Astrocyte (in vitro differentiated cells and primary cell): ENCODE results near the gene MRPS18A. TPM values are rescaled to one million over a fixed set of nuclear protein-coding genes. Genes with fewer than 3 reads are reported as not detected.

Experiments used
- DNase-seq: peaks from one replicate; pipeline ENCODE4 v3.0.0-alpha.2; 2010; ENCODE audit warnings: low read depth
- FAIRE-seq: peaks from 2 replicates; lab custom pipeline; 2011; peaks lifted over from hg19 to GRCh38; lab: Jason Lieb, UNC
- H2AFZ ChIP-seq: 2 replicates; pipeline ENCODE4 v1.6.0; 2012; ENCODE audit warnings: low read depth, low read length, inconsistent platforms
- H3K27ac ChIP-seq: 2 replicates; pipeline ENCODE4 v1.5.1; 2011; ENCODE audit warnings: low read depth, low read length, inconsistent platforms
- H3K27me3 ChIP-seq: 2 replicates; pipeline ENCODE4 v1.6.0; 2011; ENCODE audit warnings: low read length, inconsistent platforms; ENCODE audit not compliant: insufficient read depth
- H3K36me3 ChIP-seq: 2 replicates; pipeline ENCODE4 v1.5.1; 2011; ENCODE audit warnings: low read length, inconsistent platforms; ENCODE audit not compliant: insufficient read depth
- H3K4me1 ChIP-seq: 2 replicates; pipeline ENCODE4 v1.5.1; 2011; ENCODE audit warnings: low read length, inconsistent platforms; ENCODE audit not compliant: insufficient read depth
- H3K4me2 ChIP-seq: 2 replicates; pipeline ENCODE4 v1.6.0; 2012; ENCODE audit warnings: low read length, inconsistent platforms
- H3K4me3 ChIP-seq: 2 replicates; pipeline ENCODE4 v1.5.1; 2011; ENCODE audit warnings: low read depth, mild to moderate bottlenecking, low read length, inconsistent platforms; ENCODE audit not compliant: insufficient read depth
- H3K79me2 ChIP-seq: 2 replicates; pipeline ENCODE4 v1.6.0; 2012; ENCODE audit warnings: mild to moderate bottlenecking, low read length, inconsistent platforms; ENCODE audit not compliant: insufficient read depth
- H3K9ac ChIP-seq: 2 replicates; pipeline ENCODE4 v1.6.0; 2012; ENCODE audit warnings: mild to moderate bottlenecking, low read length, inconsistent platforms
- H3K9me3 ChIP-seq: 2 replicates; pipeline ENCODE4 v1.5.1; 2012; ENCODE audit warnings: low read depth, mild to moderate bottlenecking, low read length, inconsistent platforms; ENCODE audit not compliant: insufficient read depth
- H4K20me1 ChIP-seq: 2 replicates; pipeline ENCODE4 v1.6.0; 2012; ENCODE audit warnings: low read length, inconsistent platforms; ENCODE audit not compliant: insufficient read depth
- H3K27ac Mint-ChIP-seq: one replicate; pipeline ENCODE4 v1.8.0; 2021; ENCODE audit warnings: mild to moderate bottlenecking, mixed read lengths; ENCODE audit not compliant: unreplicated experiment
- H3K27me3 Mint-ChIP-seq: one replicate; pipeline ENCODE4 v1.8.0; 2021; ENCODE audit warnings: low read depth, mixed read lengths; ENCODE audit not compliant: unreplicated experiment
- H3K36me3 Mint-ChIP-seq: one replicate; pipeline ENCODE4 v1.8.0; 2021; ENCODE audit warnings: low read depth, mixed read lengths; ENCODE audit not compliant: unreplicated experiment
- H3K4me1 Mint-ChIP-seq: one replicate; pipeline ENCODE4 v1.8.0; 2021; ENCODE audit warnings: low read depth, mixed read lengths; ENCODE audit not compliant: unreplicated experiment
- H3K4me3 Mint-ChIP-seq: one replicate; pipeline ENCODE4 v1.8.0; 2021; ENCODE audit warnings: mild to moderate bottlenecking, moderate library complexity, mixed read lengths; ENCODE audit not compliant: unreplicated experiment
- H3K9me3 Mint-ChIP-seq: one replicate; pipeline ENCODE4 v1.8.0; 2021; ENCODE audit warnings: mild to moderate bottlenecking, mixed read lengths; ENCODE audit not compliant: unreplicated experiment
- EZH2 ChIP-seq: IDR thresholded peaks from 2 replicates; pipeline ENCODE4 v1.6.1; 2012; ENCODE audit warnings: mild to moderate bottlenecking, low read length, inconsistent platforms; ENCODE audit not compliant: insufficient read depth
- total RNA-seq: library from RNA; stranded (reverse); gene quantifications from 2 replicates; pipeline ENCODE4 v1.2.1, GENCODE V29; 2021
- TF ChIP-seq, protein P1 (sequence below): IDR thresholded peaks from 2 replicates; pipeline ENCODE4 v1.5.1; 2011; ENCODE audit warnings: low read depth, mild to moderate bottlenecking, inconsistent platforms, low read length, moderate library complexity; ENCODE audit not compliant: insufficient read depth

MRPS18A gene
- total RNA-seq, 1 donor from 2014 or later: 33.5 TPM

DNA sequence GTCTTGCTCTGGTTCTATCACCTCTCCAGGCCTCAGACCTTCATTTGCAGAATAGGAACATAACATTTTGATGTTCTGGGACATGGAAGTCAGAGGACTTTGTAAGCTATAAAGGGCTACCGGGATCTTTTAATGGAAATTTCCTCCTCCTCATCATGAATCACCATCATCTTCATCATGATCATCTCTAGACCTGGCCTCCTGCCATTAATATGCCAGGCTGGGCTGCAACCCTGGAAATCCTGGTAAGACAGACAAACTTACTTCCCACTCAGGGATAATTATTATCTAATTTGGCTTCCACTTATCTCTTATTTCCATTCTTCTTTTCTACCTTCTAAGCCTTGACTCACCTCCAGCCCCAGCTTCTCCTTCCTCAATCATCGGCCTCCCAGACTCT, 41.0 kb upstream of the MRPS18A start:
- no peaks in the 10 kb centered on the region for H3K36me3 Mint-ChIP-seq
- Histone ChIP-seq H3K79me2 (no peaks in the 10 kb centered on the region), H3K27ac (no peak overlapping the region), H2AFZ (no peak overlapping the region), H3K9ac (no peak overlapping the region), H3K4me1 (peaks cover 15% of the 10 kb centered on the region), H3K4me2 (no peak overlapping the region), H4K20me1 (no peaks in the 10 kb centered on the region), H3K9me3 (no peaks in the 10 kb centered on the region), H3K36me3 (no peaks in the 10 kb centered on the region), H3K27me3 (no peaks in the 10 kb centered on the region), H3K4me3 (no peak overlapping the region)
- peaks cover 11% of the 10 kb centered on the region for H3K4me1 Mint-ChIP-seq
- FAIRE-seq: no peak
- no peak for DNase-seq
- H3K4me3 Mint-ChIP-seq: no peak overlapping the region
- peaks cover 11% of the 10 kb centered on the region for H3K9me3 Mint-ChIP-seq
- peaks cover 34% of the 10 kb centered on the region for H3K27me3 Mint-ChIP-seq
- H3K27ac Mint-ChIP-seq: no peak overlapping the region
- TF ChIP-seq, protein P1, sequence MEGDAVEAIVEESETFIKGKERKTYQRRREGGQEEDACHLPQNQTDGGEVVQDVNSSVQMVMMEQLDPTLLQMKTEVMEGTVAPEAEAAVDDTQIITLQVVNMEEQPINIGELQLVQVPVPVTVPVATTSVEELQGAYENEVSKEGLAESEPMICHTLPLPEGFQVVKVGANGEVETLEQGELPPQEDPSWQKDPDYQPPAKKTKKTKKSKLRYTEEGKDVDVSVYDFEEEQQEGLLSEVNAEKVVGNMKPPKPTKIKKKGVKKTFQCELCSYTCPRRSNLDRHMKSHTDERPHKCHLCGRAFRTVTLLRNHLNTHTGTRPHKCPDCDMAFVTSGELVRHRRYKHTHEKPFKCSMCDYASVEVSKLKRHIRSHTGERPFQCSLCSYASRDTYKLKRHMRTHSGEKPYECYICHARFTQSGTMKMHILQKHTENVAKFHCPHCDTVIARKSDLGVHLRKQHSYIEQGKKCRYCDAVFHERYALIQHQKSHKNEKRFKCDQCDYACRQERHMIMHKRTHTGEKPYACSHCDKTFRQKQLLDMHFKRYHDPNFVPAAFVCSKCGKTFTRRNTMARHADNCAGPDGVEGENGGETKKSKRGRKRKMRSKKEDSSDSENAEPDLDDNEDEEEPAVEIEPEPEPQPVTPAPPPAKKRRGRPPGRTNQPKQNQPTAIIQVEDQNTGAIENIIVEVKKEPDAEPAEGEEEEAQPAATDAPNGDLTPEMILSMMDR: no peak
- no peak for TF ChIP-seq EZH2

DNA sequence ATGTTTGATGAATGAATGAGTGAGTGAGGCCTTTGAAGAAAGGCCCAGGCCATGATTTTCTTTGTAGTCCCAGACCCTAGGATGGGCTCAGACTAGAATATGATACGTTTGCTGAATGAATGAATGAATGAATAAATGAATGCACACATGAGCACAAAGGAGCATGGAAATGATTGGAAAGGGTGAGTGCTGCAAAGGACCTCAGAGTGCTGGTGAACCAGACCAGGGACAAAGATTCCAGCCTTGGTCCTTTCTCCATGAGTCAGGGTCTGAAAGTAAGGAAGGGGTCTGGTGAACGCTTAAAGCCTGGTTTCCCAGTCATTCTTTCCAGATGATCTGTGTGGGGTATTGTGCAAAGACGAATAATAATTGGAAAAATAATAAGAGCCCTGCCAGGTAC, 40.0 kb upstream of the MRPS18A start:
- Mint-ChIP-seq H3K27ac (no peak overlapping the region), H3K4me3 (no peak overlapping the region)
- no peak for FAIRE-seq

More for the DNA sequence above, 40.0 kb upstream of the MRPS18A start:
- H3K27me3 Mint-ChIP-seq: peaks cover 37% of the 10 kb centered on the region
- Histone ChIP-seq H4K20me1 (no peaks in the 10 kb centered on the region), H3K79me2 (no peaks in the 10 kb centered on the region), H3K27ac (no peak overlapping the region), H3K9me3 (no peaks in the 10 kb centered on the region), H3K4me2 (no peak overlapping the region), H3K27me3 (no peaks in the 10 kb centered on the region), H3K4me3 (no peak overlapping the region), H3K36me3 (no peaks in the 10 kb centered on the region), H3K9ac (no peak overlapping the region), H3K4me1 (peaks cover 15% of the 10 kb centered on the region), H2AFZ (no peak overlapping the region)
- H3K36me3 Mint-ChIP-seq: no peaks in the 10 kb centered on the region
- TF ChIP-seq, protein P1: no peak
- TF ChIP-seq EZH2: no peak
- H3K4me1 Mint-ChIP-seq: peaks cover 15% of the 10 kb centered on the region
- no peak for DNase-seq
- H3K9me3 Mint-ChIP-seq: peaks cover 9% of the 10 kb centered on the region
